Activated B cell treated with CpG ODN at 0.5 μM for 24 hours (primary cell): Measurements from ENCODE around the gene FBXO44. TPM values are rescaled to one million over a fixed set of nuclear protein-coding genes. Genes with fewer than 3 reads are reported as not detected.

Experiments used
- ATAC-seq: fragments of 200-7000 bp; cut with Tn5 transposase; one replicate; pipeline ENCODE4 v1.10.0; 2021; ENCODE audit warnings: low read depth, mild to moderate bottlenecking, moderate library complexity
- CTCF ChIA-PET: fragments of 350-600 bp; sonication (Branson Sonifier 250); formaldehyde crosslinking; loops from one replicate; lab custom pipeline; 2021; ENCODE audit warnings: antibody characterized with exemption; lab: Charles Lee
- POLR2A ChIA-PET: fragments of 350-600 bp; sonication (Branson Sonifier 250); formaldehyde crosslinking; loops from one replicate; lab custom pipeline; 2021; ENCODE audit warnings: antibody characterized with exemption; lab: Charles Lee
- DNase-seq: peaks from one replicate; pipeline ENCODE4 v3.0.0; 2022
- H3K27ac Mint-ChIP-seq: one replicate; pipeline ENCODE4 v1.8.0; 2020; ENCODE audit warnings: mixed read lengths
- H3K27me3 Mint-ChIP-seq: one replicate; pipeline ENCODE4 v1.8.0; 2021; ENCODE audit warnings: mixed read lengths
- H3K36me3 Mint-ChIP-seq: one replicate; pipeline ENCODE4 v1.8.0; 2021; ENCODE audit warnings: low read depth, mixed read lengths
- H3K4me1 Mint-ChIP-seq: one replicate; pipeline ENCODE4 v1.8.0; 2021; ENCODE audit warnings: mixed read lengths
- H3K4me3 Mint-ChIP-seq: one replicate; pipeline ENCODE4 v1.8.0; 2020; ENCODE audit warnings: mild to moderate bottlenecking, mixed read lengths
- H3K9me3 Mint-ChIP-seq: one replicate; pipeline ENCODE4 v1.8.0; 2020; ENCODE audit warnings: mixed read lengths
- intact Hi-C: fragments of 100-400 bp; cut with micrococcal nuclease; formaldehyde crosslinking; loops from one replicate; pipeline ENCODE4 v1.15.1; 2024
- total RNA-seq: library from RNA; stranded (reverse); gene quantifications from 2 replicates; pipeline ENCODE4 v1.2.3, GENCODE V29; 2022
- TF ChIP-seq, protein P1 (sequence below): fragments of 200-600 bp; IDR thresholded peaks from one replicate; pipeline ENCODE4 v1.8.0; 2022; ENCODE audit warnings: antibody characterized with exemption, mild to moderate bottlenecking

FBXO44 gene
- total RNA-seq, 1 donor from 2014 or later = 27.2 TPM

DNA sequence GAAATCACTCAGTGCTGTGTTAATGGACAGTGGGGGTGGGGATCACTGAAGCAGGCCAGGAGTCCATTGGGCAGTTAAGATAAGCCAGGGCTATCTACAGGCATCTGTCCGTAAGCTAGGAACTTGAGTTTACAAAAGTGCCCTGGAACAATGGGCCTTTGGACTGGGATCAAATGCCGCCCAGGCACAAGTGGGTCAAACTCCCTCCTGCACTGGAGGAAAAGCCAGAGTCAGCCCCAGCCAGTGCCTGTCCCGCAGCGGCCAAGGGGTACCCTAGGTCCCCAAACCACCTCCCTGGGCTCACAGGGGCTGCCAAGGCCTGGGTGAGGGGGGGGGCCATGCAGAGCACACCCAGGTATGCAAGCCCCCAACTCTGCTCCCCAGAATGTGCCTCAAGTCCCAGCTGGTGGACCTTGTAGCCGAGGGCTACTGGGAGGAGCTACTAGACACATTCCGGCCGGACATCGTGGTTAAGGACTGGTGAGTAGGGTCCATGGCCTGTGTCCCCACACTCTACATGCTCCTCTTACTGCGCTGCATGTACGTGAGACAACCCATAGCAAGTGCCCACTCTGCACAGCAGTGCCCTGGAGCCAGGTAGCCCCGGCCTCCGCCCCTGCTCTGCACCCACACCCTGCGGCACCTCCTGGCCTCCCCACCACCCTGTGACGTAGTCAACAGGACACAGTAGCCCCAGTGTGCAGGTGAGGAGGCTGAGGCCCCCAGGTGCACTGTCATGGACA lies 17.0 kb downstream of the FBXO44 start:
- ATAC-seq (no peak), DNase-seq (no peak)
- Mint-ChIP-seq H3K27ac (no peak overlapping the region), H3K9me3 (no peaks in the 10 kb centered on the region), H3K4me3 (no peak overlapping the region), H3K36me3 (peaks cover 29% of the 10 kb centered on the region), H3K27me3 (no peaks in the 10 kb centered on the region), H3K4me1 (peaks cover 5% of the 10 kb centered on the region)
- intact Hi-C loops = no loop called here
- ChIA-PET POLR2A (interaction anchor here (0.6 kb wide), 1 partner anchor 372 kb away, joined by 4 read pairs; no protein-coding TSS in a partner anchor), CTCF (no interaction called here)
- TF ChIP-seq, protein P1, sequence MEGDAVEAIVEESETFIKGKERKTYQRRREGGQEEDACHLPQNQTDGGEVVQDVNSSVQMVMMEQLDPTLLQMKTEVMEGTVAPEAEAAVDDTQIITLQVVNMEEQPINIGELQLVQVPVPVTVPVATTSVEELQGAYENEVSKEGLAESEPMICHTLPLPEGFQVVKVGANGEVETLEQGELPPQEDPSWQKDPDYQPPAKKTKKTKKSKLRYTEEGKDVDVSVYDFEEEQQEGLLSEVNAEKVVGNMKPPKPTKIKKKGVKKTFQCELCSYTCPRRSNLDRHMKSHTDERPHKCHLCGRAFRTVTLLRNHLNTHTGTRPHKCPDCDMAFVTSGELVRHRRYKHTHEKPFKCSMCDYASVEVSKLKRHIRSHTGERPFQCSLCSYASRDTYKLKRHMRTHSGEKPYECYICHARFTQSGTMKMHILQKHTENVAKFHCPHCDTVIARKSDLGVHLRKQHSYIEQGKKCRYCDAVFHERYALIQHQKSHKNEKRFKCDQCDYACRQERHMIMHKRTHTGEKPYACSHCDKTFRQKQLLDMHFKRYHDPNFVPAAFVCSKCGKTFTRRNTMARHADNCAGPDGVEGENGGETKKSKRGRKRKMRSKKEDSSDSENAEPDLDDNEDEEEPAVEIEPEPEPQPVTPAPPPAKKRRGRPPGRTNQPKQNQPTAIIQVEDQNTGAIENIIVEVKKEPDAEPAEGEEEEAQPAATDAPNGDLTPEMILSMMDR = no peak

DNA sequence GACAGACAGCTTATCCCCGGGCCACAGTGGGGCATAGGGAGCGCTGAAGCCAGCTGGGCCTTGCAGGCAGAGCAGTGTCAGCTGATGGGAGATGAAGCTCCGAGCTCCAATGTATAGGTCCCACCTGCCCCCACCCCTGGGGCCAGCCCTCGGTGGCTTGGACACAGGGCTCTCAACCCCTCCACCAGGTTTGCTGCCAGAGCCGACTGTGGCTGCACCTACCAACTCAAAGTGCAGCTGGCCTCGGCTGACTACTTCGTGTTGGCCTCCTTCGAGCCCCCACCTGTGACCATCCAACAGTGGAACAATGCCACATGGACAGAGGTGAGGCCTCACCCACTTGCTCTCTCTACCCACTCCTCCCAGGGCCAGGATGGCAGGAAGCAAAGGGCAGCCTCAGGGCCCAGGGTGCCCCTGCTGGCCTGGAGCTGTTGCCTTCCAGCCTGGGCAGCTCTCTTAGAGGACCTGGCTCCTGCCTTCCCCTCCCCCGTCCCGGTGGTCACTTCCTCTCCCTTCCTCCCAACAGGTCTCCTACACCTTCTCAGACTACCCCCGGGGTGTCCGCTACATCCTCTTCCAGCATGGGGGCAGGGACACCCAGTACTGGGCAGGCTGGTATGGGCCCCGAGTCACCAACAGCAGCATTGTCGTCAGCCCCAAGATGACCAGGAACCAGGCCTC lies 18.6 kb downstream of the FBXO44 start:
- no peak overlapping the region for H3K27ac Mint-ChIP-seq

DNA sequence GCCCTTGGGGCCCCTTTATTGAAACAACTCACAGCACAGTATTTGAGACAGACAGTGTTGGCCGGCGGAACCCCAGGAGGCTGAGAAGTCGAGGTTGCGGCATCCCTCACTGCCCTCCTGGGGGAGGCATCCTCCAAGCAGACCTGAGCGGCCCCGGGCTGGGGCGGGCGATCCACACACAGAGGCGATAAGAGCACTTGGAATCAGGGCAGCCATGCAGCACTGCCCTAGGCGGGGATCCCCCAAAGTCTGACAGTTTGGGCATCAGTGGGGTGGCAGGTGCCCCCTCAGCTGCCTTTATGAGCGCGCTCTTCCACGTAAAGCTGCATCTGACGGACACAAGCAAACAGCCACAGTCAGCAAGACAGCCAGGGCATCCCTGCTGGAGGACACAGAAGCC lies 19.8 kb downstream of the FBXO44 start:
- H3K36me3 Mint-ChIP-seq = peaks cover 28% of the 10 kb centered on the region
- ATAC-seq (no peak), DNase-seq (no peak)
- H3K27ac Mint-ChIP-seq = no peak overlapping the region
- intact Hi-C loops = no loop called here
- H3K4me3 Mint-ChIP-seq = no peak overlapping the region
- CTCF ChIA-PET = interaction anchor here (2.0 kb wide), 1 partner anchor 10 kb away, joined by 6 read pairs; the partner anchor contains the start of gene FBXO6
- peaks cover 9% of the 10 kb centered on the region for H3K4me1 Mint-ChIP-seq
- H3K9me3 Mint-ChIP-seq = no peaks in the 10 kb centered on the region
- no peaks in the 10 kb centered on the region for H3K27me3 Mint-ChIP-seq
- TF ChIP-seq, protein P1 = no peak
- POLR2A ChIA-PET = interaction anchor here (1.3 to 1.7 kb wide), 2 partner anchors 10 kb away, joined by 4 to 5 read pairs; partner anchors contain the start of gene FBXO6

More for the DNA sequence above, 18.6 kb downstream of the FBXO44 start:
- intact Hi-C loops = no loop called here
- ChIA-PET CTCF (no interaction called here), POLR2A (interaction anchor here (0.6 to 1.7 kb wide), 2 partner anchors 9 to 107 kb away, joined by 4 to 5 read pairs; partner anchors contain the start of gene FBXO6)
- no peak for ATAC-seq
- Mint-ChIP-seq H3K4me1 (peaks cover 5% of the 10 kb centered on the region), H3K27me3 (no peaks in the 10 kb centered on the region), H3K9me3 (no peaks in the 10 kb centered on the region), H3K36me3 (peaks cover 29% of the 10 kb centered on the region), H3K4me3 (no peak overlapping the region)
- TF ChIP-seq, protein P1 = no peak
- DNase-seq = no peak

DNA sequence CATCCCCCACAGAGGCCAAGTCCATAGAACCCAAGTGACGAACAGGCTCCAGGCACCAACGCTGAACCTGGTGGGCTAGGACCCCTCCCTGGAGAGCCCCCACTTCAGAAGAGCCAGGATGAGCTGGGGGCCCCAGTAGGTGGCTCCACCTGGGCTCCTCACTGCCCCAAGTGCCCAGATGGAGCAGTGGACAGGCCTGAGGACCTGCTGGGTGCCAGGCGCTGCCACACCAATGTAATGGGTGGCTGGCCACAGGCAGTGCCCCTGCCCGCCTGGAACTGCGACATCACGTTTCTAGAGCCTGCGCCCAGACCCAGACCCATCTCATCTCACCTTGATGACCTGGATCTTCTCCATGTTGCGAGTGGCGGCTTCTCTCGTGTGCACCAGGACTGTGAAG lies 20.6 kb downstream of the FBXO44 start:
- Mint-ChIP-seq H3K4me1 (peaks cover 14% of the 10 kb centered on the region), H3K36me3 (peaks cover 28% of the 10 kb centered on the region), H3K27ac (no peak overlapping the region), H3K9me3 (no peaks in the 10 kb centered on the region), H3K4me3 (no peak overlapping the region), H3K27me3 (no peaks in the 10 kb centered on the region)
- CTCF ChIA-PET = interaction anchor here (2.0 kb wide), 1 partner anchor 11 kb away, joined by 6 read pairs; the partner anchor contains the start of gene FBXO6
- TF ChIP-seq, protein P1 = no peak
- POLR2A ChIA-PET = interaction anchor here (1.3 kb wide), 1 partner anchor 11 kb away, joined by 5 read pairs; the partner anchor contains the start of gene FBXO6
- ATAC-seq (no peak), DNase-seq (no peak)
- intact Hi-C loops = no loop called here
